Peyer's patch (tissue), 4 donors: Measurements from ENCODE around the gene SEC24D.
"Not testable (repeated sequence)": the region's sequence is repeated elsewhere in the genome, so short reads cannot be mapped to it uniquely, and the experiment has no call there.

Experiments
- POLR2A ChIP-seq, 2 donors: fragments of 450-650 bp; IDR thresholded peaks; one replicate each; pipeline ENCODE4 v1.5.1; 2017; ENCODE audit warnings: antibody characterized with exemption in 2 of 2, mild to moderate bottlenecking in 2 of 2, moderate library complexity in 2 of 2
- TF ChIP-seq, protein P1 (sequence below), 6 experiments: fragments of 450-650 bp in 4 of 6; fragments of 200-600 bp in 2 of 6; sonication (generic) in 1 of 6; IDR thresholded peaks; one replicate each; pipeline ENCODE4 v1.5.1; 2017 to 2019; ENCODE audit warnings: antibody characterized with exemption in 6 of 6, mild to moderate bottlenecking in 3 of 6, moderate library complexity in 1 of 6

DNA sequence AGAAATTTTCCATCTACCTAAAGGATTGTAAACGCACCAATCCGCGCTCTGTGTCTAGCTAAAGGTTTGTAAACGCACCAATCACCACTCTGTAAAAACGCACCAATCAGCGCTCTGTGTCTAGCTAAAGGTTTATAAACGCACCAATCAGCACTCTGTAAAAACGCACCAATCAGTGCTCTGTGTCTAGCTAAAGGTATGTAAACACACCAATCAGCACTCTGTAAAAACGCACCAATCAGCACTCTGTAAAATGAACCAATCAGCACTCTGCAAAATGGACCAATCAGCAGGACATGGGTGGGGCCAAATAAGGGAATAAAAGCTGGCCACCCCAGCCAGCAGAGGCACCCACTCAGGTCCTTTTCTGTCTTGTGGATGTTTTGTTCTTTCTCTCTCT, 42.6 kb upstream of the SEC24D start:
- TF ChIP-seq, protein P1, sequence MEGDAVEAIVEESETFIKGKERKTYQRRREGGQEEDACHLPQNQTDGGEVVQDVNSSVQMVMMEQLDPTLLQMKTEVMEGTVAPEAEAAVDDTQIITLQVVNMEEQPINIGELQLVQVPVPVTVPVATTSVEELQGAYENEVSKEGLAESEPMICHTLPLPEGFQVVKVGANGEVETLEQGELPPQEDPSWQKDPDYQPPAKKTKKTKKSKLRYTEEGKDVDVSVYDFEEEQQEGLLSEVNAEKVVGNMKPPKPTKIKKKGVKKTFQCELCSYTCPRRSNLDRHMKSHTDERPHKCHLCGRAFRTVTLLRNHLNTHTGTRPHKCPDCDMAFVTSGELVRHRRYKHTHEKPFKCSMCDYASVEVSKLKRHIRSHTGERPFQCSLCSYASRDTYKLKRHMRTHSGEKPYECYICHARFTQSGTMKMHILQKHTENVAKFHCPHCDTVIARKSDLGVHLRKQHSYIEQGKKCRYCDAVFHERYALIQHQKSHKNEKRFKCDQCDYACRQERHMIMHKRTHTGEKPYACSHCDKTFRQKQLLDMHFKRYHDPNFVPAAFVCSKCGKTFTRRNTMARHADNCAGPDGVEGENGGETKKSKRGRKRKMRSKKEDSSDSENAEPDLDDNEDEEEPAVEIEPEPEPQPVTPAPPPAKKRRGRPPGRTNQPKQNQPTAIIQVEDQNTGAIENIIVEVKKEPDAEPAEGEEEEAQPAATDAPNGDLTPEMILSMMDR (IDR thresholded peaks at IDR 0.05) = not testable (repeated sequence)
- TF ChIP-seq POLR2A (IDR thresholded peaks at IDR 0.05) = not testable (repeated sequence)
